Stimulated activated CD4-positive, alpha-beta T cell treated with anti-CD3 and anti-CD28 coated beads, Interleukin-12 subunit alpha, Interleukin-12 subunit beta, amount 100 ng/mL, for 4 hours (primary cell): ENCODE results near the gene DHRS3.
"Not testable (repeated sequence)": the region's sequence is repeated elsewhere in the genome, so short reads cannot be mapped to it uniquely, and the experiment has no call there.

Source experiments
- DNase-seq: peaks from one replicate; pipeline ENCODE4 v3.0.0-alpha.2; 2020

Gene DHRS3

DNA sequence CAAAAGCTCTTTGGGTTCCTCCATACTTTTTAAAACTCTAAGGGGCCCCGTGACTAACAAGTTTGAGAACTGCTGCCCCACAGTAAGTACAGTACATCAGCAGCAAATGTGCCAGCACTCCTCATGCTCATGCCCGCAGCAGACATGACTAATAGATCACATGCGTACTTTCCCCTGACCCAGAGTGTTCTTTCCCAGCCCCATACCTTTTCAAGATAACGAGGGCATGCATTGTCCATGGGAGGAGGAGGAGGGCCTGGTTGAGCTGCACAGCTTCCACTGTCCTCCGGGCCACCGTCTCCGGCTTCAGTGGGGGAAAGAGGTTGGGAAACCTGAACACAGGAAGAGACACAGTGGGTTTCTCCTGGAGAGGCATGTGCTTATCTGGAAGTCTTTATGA is 45.5 kb downstream of the DHRS3 start:
- DNase-seq, result no peak

DNA sequence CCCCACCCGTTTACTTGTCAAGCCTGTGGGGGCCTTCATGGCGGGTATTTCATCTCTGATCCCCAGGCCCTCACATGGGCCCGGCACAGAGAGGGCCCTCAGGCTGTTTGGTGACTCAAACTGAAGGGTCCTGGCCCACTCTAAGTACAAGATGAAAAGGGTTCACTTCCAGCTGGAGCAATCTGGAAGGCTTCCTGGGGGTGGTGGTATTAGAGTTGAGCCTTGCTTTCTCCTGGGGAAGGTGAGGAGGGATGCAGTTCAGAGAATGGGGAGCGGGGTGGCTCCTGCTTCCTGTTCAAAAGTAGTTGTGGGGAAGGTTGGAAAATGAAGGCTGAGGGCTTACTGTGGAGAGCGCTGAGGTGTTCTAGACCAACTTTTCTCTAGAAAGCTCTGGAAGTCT is 47.7 kb downstream of the DHRS3 start:
- DNase-seq, result no peak

DNA sequence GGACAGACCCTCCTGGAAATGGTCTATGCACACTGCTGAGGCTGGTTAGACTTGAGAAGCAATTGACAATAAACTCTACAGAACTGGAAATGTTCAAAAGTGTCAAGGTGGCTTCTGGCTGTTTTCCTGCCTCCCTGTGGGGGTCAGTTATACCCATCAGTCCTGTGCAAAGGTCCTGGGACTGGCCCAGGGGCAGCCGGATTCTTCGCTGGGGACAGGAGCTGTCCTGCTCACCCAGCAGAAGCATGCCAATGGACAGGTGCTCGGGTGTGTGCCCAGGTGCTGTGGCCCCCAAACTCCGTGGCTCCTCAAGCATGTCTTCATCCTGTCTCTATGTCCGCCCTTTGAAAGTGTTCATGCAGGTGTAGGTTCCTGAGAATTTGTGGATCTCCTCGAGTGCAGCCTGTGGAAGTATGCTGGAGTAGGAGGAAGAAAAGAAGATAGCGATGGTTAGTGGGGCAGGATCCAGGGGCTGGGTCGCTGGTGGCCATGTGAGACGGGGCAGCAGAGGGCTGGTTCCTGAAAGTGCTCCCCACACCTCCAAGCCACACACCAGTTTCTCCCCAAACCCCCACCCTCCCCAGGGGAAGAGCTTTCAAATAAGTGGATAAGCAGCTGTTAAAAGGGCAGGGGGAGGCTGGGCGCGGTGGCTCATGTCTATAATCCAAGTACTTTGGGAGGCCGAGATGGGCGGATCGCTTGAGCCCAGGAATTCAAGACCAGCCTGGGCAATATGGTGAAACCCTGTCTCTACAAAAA is 49.8 kb downstream of the DHRS3 start:
- DNase-seq, result no peak

GRCh38 chr1:12567288-12567819 is 50.7 kb downstream of the DHRS3 start:
- DNase-seq, result no peak

- DNase-seq, result no peak
These were observed 51.3 kb downstream of the DHRS3 start for GRCh38 chr1:12566484-12567287.

GRCh38 chr1:12565966-12566352 is 52.1 kb downstream of the DHRS3 start:
- no peak for DNase-seq

DNA sequence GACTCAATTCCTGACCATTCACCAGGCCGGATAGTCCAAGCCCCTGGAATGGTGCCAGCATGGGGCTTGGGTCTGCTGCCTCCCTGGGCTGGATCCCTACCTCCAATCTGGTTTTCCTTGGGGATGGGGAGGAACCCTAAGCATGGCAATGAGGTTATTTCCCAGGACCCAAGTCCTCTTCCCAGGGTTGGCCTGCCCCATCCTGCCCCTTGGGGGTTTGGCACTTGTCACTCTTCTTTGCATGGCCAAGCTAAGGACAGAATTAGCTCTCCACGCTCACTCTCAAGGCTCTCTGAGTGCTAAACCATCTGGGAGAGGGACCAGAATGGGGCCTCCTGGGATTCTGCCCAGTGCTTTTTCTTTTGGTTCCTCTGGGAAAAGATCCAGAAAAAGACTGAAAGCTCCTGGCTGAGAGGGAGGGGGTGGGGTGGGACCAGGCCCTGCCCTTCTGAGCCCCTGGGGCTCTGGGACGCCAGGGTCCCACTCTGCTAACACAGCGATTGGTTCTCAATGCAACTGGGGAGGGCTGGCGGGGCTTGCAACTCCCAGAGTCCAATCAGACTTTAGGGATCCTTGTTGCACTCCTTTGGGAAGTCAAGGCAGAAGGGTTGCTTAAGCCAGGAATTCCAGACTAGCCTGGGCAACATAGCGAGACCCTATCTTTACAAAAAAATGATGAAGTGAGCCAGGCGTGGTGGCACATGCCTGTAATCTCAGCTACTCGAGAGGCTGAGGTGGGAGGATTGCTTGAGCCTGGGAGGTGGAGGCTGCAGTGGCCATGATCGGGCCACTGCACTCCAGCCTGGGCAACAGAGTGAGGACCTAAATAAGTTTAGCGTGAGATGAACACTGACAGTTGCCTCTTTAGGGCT is 52.7 kb downstream of the DHRS3 start:
- no peak for DNase-seq

DNA sequence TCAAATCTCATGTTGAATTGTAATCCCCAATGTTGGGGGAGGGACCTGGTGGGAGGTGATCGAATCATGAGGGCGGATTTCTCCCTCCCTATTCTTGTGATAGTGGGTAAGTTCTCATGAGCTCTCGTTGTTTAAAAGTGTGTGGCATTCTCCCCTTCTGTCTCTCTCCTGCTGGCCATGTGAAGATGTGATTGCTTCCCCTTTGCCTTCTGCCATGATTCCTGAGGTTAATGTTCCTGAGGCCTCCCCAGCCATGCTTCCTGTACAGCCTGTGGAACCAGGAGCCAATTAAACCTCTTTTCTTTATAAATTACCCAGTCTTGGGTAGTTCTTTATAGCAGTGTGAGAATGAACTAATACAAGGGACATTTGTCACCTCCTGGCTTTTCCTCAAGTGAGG is 53.8 kb downstream of the DHRS3 start:
- not testable (repeated sequence) for DNase-seq

GRCh38 chr1:12562955-12563576 is 54.9 kb downstream of the DHRS3 start:
- DNase-seq, result no peak

- DNase-seq, result no peak
These were observed 56.9 kb downstream of the DHRS3 start for GRCh38 chr1:12561121-12561520.

DNA sequence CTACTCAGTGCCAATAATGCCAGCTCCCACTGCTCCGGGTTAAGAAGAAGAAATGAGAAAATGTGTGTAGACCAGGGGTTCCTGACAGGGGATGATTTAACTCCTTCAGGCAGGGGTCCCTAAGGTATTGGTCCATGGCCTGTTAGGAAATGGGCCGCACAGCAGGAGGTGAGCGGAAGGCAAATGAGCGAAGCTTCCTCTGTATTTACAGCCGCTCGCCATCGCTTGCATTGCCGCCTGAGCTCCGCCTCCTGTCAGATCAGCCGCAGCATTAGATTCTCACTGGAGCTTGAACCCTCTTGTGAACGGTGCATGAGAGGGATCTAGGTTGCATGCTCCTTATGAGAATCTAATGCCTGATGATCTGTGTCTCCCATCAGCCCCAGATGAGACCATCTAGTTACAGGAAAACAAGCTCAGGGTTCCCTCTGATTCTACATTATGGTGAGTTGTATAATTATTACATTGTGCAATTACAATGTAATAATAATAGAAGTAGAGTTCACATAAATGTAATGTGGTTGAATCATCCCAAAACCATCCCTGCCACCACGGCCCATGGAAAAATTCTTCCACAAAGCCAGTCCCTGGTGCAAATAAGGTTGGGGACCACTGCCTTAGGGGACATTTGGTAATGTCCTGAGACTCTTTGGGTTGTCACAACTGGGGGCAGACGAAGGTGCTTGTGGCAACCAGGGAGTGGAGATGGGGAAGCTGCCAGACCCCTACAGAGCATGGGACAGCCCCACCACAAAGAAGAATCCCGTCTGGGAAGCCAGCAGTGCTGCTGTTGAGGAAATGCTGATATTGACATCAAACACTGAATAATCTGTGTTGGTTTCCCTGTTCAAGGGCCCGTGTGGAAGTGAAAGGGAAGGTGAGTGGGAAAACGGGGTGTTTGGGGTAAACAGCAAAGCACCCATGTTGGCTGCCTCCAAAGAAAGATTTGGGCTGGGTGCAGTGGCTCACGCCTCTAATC is 60.8 kb downstream of the DHRS3 start:
- no peak for DNase-seq

DNA sequence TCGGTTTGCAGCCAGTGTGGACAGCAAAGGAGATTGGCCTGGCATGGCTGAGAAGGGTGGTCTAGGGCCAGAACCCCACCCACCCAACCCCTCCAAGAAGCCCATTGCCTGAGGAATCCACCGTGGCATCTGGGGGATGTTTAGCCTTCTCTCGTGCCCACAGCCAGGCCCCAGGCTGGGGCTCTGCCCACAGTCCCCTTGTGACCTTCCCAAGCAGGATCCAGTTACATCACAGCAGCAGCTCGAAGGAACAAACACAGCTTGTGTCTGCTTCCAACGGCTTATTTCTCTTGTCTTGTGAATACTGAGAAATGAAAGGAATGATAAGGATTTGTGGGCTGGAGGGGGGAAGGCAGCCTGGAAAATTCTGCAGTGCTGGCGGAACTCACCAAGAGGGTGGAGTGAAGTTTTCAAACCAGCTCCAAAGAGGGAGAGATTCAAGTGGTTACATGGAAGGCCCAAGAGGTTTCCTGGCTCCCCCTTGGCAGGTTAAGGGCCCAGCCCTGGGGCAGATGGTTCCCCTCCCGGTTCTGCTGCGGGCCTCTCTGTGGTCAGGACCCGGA is 61.6 kb downstream of the DHRS3 start:
- DNase-seq, result no peak

DNA sequence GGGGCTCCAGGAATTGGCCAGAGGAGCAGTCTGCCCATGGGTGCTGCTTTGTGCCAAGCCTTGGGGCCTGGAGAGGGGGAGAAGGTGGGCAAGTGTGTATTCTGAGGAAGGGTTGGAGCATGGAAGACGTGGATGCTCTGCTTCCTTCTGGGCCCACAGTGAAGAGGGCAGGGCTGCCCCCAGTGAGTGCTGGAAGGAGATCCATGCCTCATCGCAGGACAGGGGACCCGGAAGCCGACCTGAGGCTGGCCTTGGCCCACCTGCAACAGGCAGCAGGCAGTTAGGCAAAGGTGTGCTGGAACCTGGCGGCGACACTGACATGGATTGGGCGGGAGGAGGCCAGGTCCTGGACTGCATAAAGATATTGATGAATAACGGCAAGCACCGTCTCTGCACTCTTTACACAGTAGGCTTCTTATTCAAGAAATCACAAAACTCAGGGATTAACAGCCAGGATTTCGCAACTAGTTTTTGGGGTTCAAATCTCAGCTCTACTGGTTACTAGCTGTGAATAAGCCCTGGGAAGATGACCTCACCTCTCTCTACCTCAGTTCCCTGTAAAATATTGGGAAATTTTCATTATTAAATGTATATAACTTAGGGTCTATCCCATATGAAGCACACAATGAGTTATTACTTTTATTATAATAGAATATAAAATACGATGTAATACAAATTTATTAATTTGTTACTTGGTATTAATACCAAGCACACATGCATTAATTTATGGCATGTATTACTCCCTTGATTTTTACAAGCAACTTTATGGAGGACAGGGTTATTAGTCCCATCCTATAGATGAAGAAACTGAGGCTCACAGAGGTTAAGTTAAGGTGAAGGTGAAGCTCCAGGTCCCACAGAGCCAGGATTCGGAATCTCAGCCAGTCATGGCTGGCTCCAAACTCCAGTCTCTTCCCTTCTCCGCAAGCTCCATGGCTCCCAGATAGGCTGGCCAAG is 62.3 kb downstream of the DHRS3 start:
- DNase-seq, result no peak

- no peak for DNase-seq
These were observed 63.3 kb downstream of the DHRS3 start for GRCh38 chr1:12554521-12555305.

GRCh38 chr1:12553963-12554362 is 64.0 kb downstream of the DHRS3 start:
- no peak for DNase-seq

GRCh38 chr1:12552951-12553921 is 64.8 kb downstream of the DHRS3 start:
- no peak for DNase-seq

DNA sequence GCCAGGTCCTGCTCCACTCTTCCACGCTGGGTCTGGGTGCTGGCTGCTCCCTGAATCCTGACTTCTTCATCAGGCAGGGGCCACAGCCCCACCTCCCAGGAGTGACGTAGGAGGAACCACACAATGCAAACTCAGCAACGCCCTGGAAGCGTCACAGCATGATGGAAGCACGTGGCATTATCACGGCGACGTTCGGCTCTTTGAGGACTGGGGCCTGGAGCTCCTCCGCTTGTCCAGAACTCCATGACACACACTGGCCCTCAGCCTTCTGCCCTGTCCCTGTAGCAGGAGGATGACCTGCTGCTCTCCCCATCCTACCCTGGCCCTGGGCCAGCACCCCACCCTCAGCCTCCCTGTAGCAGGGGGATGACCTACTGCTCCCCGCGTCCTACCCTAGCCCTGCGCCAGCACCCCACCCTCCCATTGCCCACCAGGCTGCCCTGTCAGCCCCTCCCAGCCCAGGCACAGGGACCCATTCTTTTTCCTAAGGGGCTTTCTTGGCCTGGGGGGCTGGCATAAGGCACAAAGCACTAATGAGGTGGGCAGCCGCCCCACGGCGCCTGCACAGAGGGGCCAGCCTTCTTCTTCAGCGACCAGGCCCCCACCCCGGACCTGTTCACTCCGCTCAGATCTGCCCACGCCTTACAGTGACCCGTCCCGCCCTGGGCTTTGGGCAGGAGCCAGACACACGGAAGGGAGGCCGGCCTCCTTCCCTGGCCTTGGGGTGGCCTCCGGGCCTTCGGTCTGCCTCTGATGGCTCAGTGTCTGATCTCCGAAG is 65.7 kb downstream of the DHRS3 start:
- no peak for DNase-seq
